Neural cell (in vitro differentiated cells): Measurements from ENCODE around the gene EXOC6B. TPM values are rescaled to one million over a fixed set of nuclear protein-coding genes. Genes with fewer than 3 reads are reported as not detected.

Experiments
- H2AFZ ChIP-seq: fragments of 200-600, 300-800 bp; sonication (generic), shearing (Covaris generic); 2 replicates; pipeline ENCODE4 v1.6.0; 2014; ENCODE audit warnings: low read depth, mild to moderate bottlenecking, antibody characterized with exemption, low read length, moderate library complexity
- H3F3A ChIP-seq: fragments of 200-600 bp; shearing (Covaris generic); 2 replicates; pipeline ENCODE4 v1.6.1; 2016; ENCODE audit warnings: mild to moderate bottlenecking, moderate library complexity, mixed read lengths, antibody characterized with exemption, low read length; ENCODE audit not compliant: insufficient read depth, poor library complexity, severe bottlenecking
- H3K27ac ChIP-seq: fragments of 200-600, 300-800 bp; sonication (generic), shearing (Covaris generic); 2 replicates; pipeline ENCODE4 v1.5.1; 2014; ENCODE audit warnings: mild to moderate bottlenecking, low read length, moderate library complexity
- H3K27me3 ChIP-seq: fragments of 300-800, 200-600 bp; sonication (generic), shearing (Covaris generic); 2 replicates; pipeline ENCODE4 v1.6.0; 2014; ENCODE audit warnings: mild to moderate bottlenecking, low read depth, low read length, moderate library complexity; ENCODE audit not compliant: insufficient read depth
- H3K36me3 ChIP-seq: fragments of 300-800, 200-600 bp; sonication (generic), shearing (Covaris generic); 2 replicates; pipeline ENCODE4 v1.5.1; 2014; ENCODE audit warnings: mild to moderate bottlenecking, antibody characterized with exemption, low read length, moderate library complexity; ENCODE audit not compliant: insufficient read depth
- H3K4me2 ChIP-seq: fragments of 300-800, 200-600 bp; sonication (generic), shearing (Covaris generic); 2 replicates; pipeline ENCODE4 v1.6.0; 2014; ENCODE audit warnings: mild to moderate bottlenecking, low read length
- H3K4me3 ChIP-seq: fragments of 300-800, 200-600 bp; sonication (generic), shearing (Covaris generic); 2 replicates; pipeline ENCODE4 v1.5.1; 2014; ENCODE audit warnings: mild to moderate bottlenecking, low read length, moderate library complexity
- H3K79me2 ChIP-seq: fragments of 200-600 bp; shearing (Covaris generic); replicated peaks from 2 replicates; pipeline ENCODE4 v1.6.0; 2014; ENCODE audit warnings: mild to moderate bottlenecking, low read length, moderate library complexity; ENCODE audit not compliant: insufficient read depth
- H3K9ac ChIP-seq: fragments of 300-800, 200-600 bp; sonication (generic), shearing (Covaris generic); 2 replicates; pipeline ENCODE4 v1.6.1; 2016; ENCODE audit warnings: mild to moderate bottlenecking, low read length, mixed read lengths
- H3K9me2 ChIP-seq: fragments of 200-600 bp; shearing (Covaris generic); 2 replicates; pipeline ENCODE4 v1.6.1; 2016; ENCODE audit warnings: mild to moderate bottlenecking, low read length, mixed read lengths; ENCODE audit not compliant: insufficient read depth
- H3K9me3 ChIP-seq: fragments of 200-600, 300-800 bp; sonication (generic), shearing (Covaris generic); 2 replicates; pipeline ENCODE4 v1.6.1; 2016; ENCODE audit warnings: mild to moderate bottlenecking, mixed run types, low read length, moderate library complexity, mixed read lengths
- H4K20me1 ChIP-seq: fragments of 200-600 bp; shearing (Covaris generic); 2 replicates; pipeline ENCODE4 v1.6.1; 2016; ENCODE audit warnings: mild to moderate bottlenecking, mixed run types; ENCODE audit not compliant: insufficient read depth
- EP300 ChIP-seq: fragments of 450-650 bp; conservative IDR thresholded peaks from 2 replicates; pipeline ENCODE4 v1.6.1; 2014; ENCODE audit warnings: antibody characterized with exemption, mild to moderate bottlenecking, moderate library complexity; ENCODE audit not compliant: poor library complexity, severe bottlenecking
- EZH2 ChIP-seq: fragments of 200-600, 300-800 bp; shearing (Covaris generic), sonication (generic); IDR thresholded peaks from 2 replicates; pipeline ENCODE4 v1.6.1; 2014; ENCODE audit warnings: antibody characterized with exemption, low read length, borderline replicate concordance, mild to moderate bottlenecking; ENCODE audit not compliant: insufficient read depth, poor library complexity, severe bottlenecking
- MXI1 ChIP-seq: fragments of 450-650 bp; conservative IDR thresholded peaks from 2 replicates; pipeline ENCODE4 v1.6.1; 2014; ENCODE audit warnings: antibody characterized with exemption, mild to moderate bottlenecking; ENCODE audit not compliant: poor library complexity, severe bottlenecking
- POLR2AphosphoS5 ChIP-seq: IDR thresholded peaks from 2 replicates; pipeline ENCODE4 v1.6.1; 2012
- RAD21 ChIP-seq: fragments of 450-650 bp; conservative IDR thresholded peaks from 2 replicates; pipeline ENCODE4 v1.6.1; 2014; ENCODE audit warnings: antibody characterized with exemption, mild to moderate bottlenecking, moderate library complexity
- REST ChIP-seq: IDR thresholded peaks from 2 replicates; pipeline ENCODE4 v1.6.1; 2012; ENCODE audit warnings: borderline replicate concordance
- SMC3 ChIP-seq: fragments of 450-650 bp; conservative IDR thresholded peaks from 2 replicates; pipeline ENCODE4 v1.6.1; 2014; ENCODE audit warnings: antibody characterized with exemption, mild to moderate bottlenecking, moderate library complexity; ENCODE audit not compliant: poor library complexity
- TAF1 ChIP-seq: IDR thresholded peaks from 2 replicates; pipeline ENCODE4 v1.6.1; 2012; ENCODE audit warnings: low read depth
- polyA plus RNA-seq: library from polyadenylated mRNA; depleted of rRNA; stranded (reverse); fragments of >200 nt; gene quantifications from 2 replicates; pipeline ENCODE4 v1.2.3, GENCODE V29; 2014
- TF ChIP-seq, protein P1 (sequence below): fragments of 450-650 bp; IDR thresholded peaks from 2 replicates; pipeline ENCODE4 v1.5.1; 2014; ENCODE audit warnings: antibody characterized with exemption, mild to moderate bottlenecking, moderate library complexity; ENCODE audit not compliant: poor library complexity, severe bottlenecking

EXOC6B gene
- polyA plus RNA-seq, 1 donor from 2014 or later: 23.4 TPM

GRCh38 chr2:72810165-72810564, 15.7 kb downstream of the EXOC6B start:
- Histone ChIP-seq H3K27me3 (no peaks in the 10 kb centered on the region), H4K20me1 (no peaks in the 10 kb centered on the region), H3K4me3 (no peak overlapping the region), H3K9ac (no peak overlapping the region), H3K27ac (no peak overlapping the region), H3K4me2 (no peak overlapping the region), H2AFZ (no peak overlapping the region), H3K79me2 (peaks cover 28% of the 10 kb centered on the region), H3K36me3 (no peaks in the 10 kb centered on the region), H3K9me2 (no peaks in the 10 kb centered on the region), H3K9me3 (no peaks in the 10 kb centered on the region), H3F3A (no peaks in the 10 kb centered on the region)
- no peak for TF ChIP-seq REST
- TF ChIP-seq, protein P1, sequence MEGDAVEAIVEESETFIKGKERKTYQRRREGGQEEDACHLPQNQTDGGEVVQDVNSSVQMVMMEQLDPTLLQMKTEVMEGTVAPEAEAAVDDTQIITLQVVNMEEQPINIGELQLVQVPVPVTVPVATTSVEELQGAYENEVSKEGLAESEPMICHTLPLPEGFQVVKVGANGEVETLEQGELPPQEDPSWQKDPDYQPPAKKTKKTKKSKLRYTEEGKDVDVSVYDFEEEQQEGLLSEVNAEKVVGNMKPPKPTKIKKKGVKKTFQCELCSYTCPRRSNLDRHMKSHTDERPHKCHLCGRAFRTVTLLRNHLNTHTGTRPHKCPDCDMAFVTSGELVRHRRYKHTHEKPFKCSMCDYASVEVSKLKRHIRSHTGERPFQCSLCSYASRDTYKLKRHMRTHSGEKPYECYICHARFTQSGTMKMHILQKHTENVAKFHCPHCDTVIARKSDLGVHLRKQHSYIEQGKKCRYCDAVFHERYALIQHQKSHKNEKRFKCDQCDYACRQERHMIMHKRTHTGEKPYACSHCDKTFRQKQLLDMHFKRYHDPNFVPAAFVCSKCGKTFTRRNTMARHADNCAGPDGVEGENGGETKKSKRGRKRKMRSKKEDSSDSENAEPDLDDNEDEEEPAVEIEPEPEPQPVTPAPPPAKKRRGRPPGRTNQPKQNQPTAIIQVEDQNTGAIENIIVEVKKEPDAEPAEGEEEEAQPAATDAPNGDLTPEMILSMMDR: no peak
- TF ChIP-seq MXI1: no peak
- no peak for TF ChIP-seq POLR2AphosphoS5
- no peak for TF ChIP-seq RAD21
- TF ChIP-seq EP300: no peak
- TF ChIP-seq EZH2: no peak
- no peak for TF ChIP-seq TAF1
- TF ChIP-seq SMC3: no peak

GRCh38 chr2:72809095-72809494, 16.7 kb downstream of the EXOC6B start:
- Histone ChIP-seq H3K4me3 (no peak overlapping the region), H2AFZ (no peak overlapping the region), H3K79me2 (peaks cover 28% of the 10 kb centered on the region), H3K9me3 (no peaks in the 10 kb centered on the region), H4K20me1 (no peaks in the 10 kb centered on the region), H3K27ac (no peak overlapping the region), H3K9me2 (no peaks in the 10 kb centered on the region), H3F3A (no peaks in the 10 kb centered on the region), H3K36me3 (no peaks in the 10 kb centered on the region), H3K27me3 (no peaks in the 10 kb centered on the region), H3K9ac (no peak overlapping the region), H3K4me2 (no peak overlapping the region)
- TF ChIP-seq TAF1 (no peak), MXI1 (no peak), EZH2 (no peak), EP300 (no peak), SMC3 (no peak), RAD21 (no peak), POLR2AphosphoS5 (no peak), REST (no peak)
- TF ChIP-seq, protein P1: no peak
